Ammon's horn (tissue), 1 donor: ENCODE data around the gene MAGEC3.

ENCODE experiments used
- DNase-seq: peaks from one replicate; pipeline ENCODE4 v3.0.0-alpha.2; 2016; ENCODE audit warnings: low spot score

Gene MAGEC3

DNA sequence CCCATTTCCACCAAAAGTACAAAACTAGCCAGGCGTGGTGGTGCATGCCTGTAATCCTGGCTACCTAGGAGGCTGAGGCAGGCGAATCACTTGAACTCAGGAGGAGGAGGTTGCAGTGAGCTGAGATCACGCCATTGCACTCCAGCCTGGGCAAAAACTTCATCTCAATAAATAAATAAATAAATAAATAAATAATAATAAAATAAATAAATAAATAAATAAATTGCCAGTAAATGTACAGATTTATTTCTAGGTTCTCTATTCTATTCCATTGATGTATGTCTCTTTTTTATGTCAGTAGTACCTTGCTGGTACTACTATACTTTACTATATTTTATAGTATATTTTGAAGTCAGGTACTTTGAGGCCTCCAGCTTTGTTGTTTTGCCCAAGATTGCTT lies 109.2 kb downstream of the MAGEC3 start:
- no peak for DNase-seq
